D341Med (cell line): Measurements from ENCODE around the gene RBM24.
"Not testable (repeated sequence)": the region's sequence is repeated elsewhere in the genome, so short reads cannot be mapped to it uniquely, and the experiment has no call there.

ENCODE experiments used
- DNase-seq: peaks from one replicate; pipeline ENCODE4 v3.0.0; 2012; ENCODE audit warnings: low spot score

Gene RBM24

GRCh38 chr6:17291778-17292177, 10.6 kb downstream of the RBM24 start:
- DNase-seq, result no peak

- DNase-seq, result no peak
Observed at GRCh38 chr6:17292600-17293133, 11.5 kb downstream of the RBM24 start.

- no peak for DNase-seq
Observed at GRCh38 chr6:17293395-17293794, 12.2 kb downstream of the RBM24 start.

- no peak for DNase-seq
Observed at GRCh38 chr6:17297271-17298080, 16.3 kb downstream of the RBM24 start.

- DNase-seq, result no peak
Observed at GRCh38 chr6:17298257-17298656, 17.1 kb downstream of the RBM24 start.

- no peak for DNase-seq
Observed at GRCh38 chr6:17299222-17299621, 18.1 kb downstream of the RBM24 start.

- DNase-seq, result no peak
Observed at GRCh38 chr6:17299750-17300149, 18.6 kb downstream of the RBM24 start.

- no peak for DNase-seq
Observed at GRCh38 chr6:17300637-17301036, 19.5 kb downstream of the RBM24 start.

GRCh38 chr6:17303444-17303843, 22.3 kb downstream of the RBM24 start:
- no peak for DNase-seq

- peak; percentile 53 for DNase-seq
Observed at GRCh38 chr6:17305219-17306001, 24.2 kb downstream of the RBM24 start.

GRCh38 chr6:17311595-17312311, 30.6 kb downstream of the RBM24 start:
- DNase-seq, result no peak

GRCh38 chr6:17313238-17313637, 32.1 kb downstream of the RBM24 start:
- not testable (repeated sequence) for DNase-seq

- no peak for DNase-seq
Observed at GRCh38 chr6:17313971-17314370, 32.8 kb downstream of the RBM24 start.

- no peak for DNase-seq
Observed at GRCh38 chr6:17315262-17315661, 34.1 kb downstream of the RBM24 start.

- DNase-seq, result no peak
Observed at GRCh38 chr6:17318435-17319165, 37.4 kb downstream of the RBM24 start.

- not testable (repeated sequence) for DNase-seq
Observed at GRCh38 chr6:17320266-17320665, 39.1 kb downstream of the RBM24 start.

- no peak for DNase-seq
Observed at GRCh38 chr6:17331238-17331637, 50.1 kb downstream of the RBM24 start.

- DNase-seq, result no peak
Observed at GRCh38 chr6:17334265-17334664, 53.1 kb downstream of the RBM24 start.

GRCh38 chr6:17336425-17336824, 55.3 kb downstream of the RBM24 start:
- DNase-seq, result no peak

GRCh38 chr6:17339308-17339670, 58.1 kb downstream of the RBM24 start:
- no peak for DNase-seq

GRCh38 chr6:17341117-17341805, 60.1 kb downstream of the RBM24 start:
- DNase-seq, result no peak
